Stimulated activated CD4-positive, alpha-beta T cell treated with anti-CD3 and anti-CD28 coated beads, Interleukin-2, amount 100 ng/mL, for 48 hours (primary cell): ENCODE data around the gene ALS2CL.
A peak's percentile ranks its signal among the peaks of the same experiment; 100 is the strongest.
"Not testable (repeated sequence)": the region's sequence is repeated elsewhere in the genome, so short reads cannot be mapped to it uniquely, and the experiment has no call there.

Experiments
- DNase-seq, 2 donors: peaks; one replicate each; pipeline ENCODE4 v3.0.0-alpha.2; 2020

The ALS2CL gene, protein sequence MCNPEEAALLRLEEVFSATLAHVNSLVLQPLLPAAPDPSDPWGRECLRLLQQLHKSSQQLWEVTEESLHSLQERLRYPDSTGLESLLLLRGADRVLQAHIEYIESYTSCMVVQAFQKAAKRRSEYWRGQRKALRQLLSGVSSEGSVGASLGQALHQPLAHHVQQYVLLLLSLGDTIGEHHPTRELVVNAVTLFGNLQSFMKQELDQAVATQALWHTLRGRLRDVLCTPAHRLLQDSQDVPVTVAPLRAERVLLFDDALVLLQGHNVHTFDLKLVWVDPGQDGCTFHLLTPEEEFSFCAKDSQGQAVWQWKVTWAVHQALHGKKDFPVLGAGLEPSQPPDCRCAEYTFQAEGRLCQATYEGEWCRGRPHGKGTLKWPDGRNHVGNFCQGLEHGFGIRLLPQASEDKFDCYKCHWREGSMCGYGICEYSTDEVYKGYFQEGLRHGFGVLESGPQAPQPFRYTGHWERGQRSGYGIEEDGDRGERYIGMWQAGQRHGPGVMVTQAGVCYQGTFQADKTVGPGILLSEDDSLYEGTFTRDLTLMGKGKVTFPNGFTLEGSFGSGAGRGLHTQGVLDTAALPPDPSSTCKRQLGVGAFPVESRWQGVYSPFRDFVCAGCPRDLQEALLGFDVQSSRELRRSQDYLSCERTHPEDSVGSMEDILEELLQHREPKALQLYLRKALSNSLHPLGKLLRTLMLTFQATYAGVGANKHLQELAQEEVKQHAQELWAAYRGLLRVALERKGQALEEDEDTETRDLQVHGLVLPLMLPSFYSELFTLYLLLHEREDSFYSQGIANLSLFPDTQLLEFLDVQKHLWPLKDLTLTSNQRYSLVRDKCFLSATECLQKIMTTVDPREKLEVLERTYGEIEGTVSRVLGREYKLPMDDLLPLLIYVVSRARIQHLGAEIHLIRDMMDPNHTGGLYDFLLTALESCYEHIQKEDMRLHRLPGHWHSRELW

DNA sequence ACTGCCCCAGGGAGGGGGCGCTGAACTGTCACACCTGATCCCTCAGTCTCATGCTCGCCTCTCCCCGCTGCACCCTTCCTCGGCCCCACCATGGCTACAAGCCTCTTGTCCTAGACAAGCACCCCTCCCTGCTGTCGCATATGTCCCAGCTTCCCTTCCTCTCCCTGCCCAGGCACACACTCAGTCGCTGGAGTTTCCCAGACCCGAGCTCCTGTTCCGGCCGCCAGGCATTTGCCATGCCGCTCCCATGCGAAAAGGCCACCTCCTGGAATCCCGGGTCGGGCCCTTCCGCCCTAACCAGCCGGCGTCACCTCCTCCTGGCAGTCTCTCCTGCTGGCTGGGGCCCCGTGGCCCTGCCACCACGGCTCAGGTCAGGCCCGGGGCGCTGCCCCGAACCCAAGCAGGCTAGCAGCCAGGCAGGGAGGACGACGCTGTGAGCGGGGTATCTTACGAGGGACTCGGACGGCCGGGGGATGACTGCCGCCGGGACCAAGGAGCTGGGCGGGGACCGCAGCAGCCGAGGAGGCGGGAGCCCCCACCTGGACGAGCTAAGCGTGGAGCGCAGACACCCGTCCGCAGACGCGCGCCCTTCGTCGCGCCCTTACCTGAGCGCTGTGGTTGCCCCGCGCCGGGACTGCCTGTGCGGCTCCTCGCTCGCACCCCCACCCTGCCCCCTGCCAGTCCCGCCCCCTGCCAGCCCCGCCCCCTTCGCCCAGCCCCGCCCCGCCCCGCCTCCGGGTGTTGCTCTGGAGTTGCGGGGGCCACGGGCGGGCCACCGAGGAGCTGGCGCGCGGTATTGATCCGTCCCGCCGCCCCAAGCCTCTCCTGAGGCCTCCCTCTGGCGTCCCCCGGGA is at the start of gene ALS2CL:
Gene ALS2CL (minus strand): TSS at position 642 of the 854 bp plus-strand sequence. CDS start 4,239 bp downstream, outside the sequence.
- DNase-seq = peak; percentile 37 to 58

- DNase-seq = no peak
These were observed 49.6 kb upstream of the ALS2CL start for GRCh38 chr3:46742992-46743585.

DNA sequence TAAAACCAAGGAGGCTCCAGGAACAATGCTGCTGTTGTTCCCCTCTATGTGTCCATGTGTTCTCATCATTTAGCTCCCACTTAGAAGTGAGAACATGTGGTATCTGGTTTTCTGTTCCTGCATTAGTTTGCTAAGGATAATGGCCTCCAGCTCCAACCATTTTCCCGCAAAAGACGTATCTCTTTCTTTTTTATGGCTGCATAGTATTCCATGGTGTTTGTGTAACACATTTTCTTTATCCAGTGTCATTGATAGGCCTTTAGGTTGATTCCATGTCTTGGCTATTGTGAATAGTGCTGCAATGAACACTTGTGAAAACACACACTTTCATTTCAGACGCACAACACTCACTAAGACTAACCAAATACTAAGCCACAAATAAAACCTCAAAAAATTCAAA is 46.1 kb upstream of the ALS2CL start:
- not testable (repeated sequence) for DNase-seq

GRCh38 chr3:46737329-46737731 is 43.9 kb upstream of the ALS2CL start:
- no peak for DNase-seq

DNA sequence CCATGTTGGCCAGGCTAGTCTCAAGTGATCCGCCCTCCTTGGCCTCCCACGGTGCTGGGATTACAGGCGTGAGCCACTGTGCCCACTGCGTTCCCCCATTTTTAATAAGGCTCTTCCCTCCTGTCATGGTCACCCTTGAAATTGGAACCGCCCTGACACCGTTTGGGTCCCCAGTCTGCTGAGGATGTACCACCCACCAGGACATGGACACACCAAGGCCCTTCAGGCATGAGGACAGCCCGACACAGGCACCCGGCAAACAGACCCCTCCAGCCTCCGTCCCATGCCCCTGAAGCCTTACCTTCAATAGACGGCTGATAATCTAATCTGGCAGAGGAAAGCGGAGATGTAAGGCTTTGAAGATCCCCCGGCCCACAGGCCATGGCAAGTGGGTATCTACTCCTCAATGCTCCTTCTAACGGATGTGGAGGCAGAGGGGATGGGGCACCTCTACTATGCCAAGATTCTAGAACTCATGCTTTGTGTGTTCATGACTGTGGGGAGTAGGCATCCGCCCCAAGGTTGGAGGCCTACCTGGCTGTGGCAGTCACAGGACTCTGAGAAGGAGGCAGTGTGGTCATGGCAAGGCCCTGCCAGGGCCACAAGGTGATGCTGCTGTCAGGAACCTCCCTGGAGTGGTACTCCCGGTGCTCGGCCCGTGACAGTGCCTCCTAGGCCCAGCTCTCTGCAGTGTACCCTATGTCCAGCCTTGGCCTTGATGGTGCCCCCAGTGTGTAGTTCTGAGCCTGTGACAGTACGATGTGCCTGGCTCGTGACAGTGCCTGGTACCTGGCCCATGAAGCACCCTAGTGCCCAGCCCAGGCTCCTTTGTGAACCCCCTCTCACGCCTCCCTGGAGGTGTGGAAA is 42.8 kb upstream of the ALS2CL start:
- DNase-seq = no peak

DNA sequence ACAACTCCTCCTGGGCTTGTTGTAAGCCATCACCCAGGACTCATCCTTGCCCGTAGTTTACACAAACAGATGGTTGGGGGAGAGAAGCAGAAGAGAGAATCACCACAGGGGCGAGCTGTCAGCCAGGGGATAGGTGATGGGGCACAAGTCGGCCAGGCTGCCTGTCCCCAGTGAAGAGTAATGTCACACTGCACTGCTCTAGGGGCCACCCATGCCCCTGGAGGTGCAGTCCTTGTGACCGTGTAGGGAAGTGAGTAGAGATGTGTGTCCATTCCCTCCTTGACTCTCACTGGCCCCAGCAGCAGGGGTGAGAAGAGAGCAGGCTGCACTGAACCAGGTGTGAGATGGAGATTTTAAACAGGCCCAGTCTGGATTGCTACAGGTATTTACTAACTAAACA is 41.3 kb upstream of the ALS2CL start:
- DNase-seq = no peak

DNA sequence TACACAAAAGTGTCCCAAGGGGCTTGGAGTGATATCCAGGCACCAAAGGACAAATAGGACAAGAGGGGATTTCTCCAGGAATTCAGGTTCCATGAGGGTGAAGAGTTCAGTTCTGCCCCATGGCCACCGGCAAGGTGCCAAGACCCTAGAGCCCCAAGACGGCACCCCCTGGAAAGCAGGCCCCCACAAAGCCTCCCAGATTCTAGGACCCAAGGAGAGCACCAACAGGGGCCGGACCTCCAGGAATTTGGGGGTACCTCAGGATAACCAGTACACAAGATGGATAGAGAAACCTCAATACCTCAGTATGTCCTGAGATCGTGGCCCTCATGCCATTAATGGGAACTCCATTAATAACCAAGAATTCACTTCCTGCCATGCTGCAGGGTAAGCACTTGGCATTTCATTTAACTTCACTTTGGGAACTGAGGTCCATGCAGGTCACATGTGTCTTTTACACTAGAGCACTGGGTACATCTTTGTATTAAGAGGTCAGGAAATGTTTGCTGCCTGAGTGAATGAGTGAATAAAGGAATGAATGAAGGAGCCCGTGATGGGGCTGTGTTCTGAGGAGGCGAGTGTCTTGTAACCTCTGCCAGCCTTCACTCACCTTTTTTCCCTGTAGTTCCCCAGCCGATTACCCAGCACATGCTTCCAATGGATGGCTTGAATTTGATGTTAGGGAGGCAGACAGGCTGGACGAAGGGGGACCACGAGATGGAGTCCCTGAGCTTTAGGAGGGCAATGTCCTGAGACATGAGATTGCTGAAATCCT is 39.7 kb upstream of the ALS2CL start:
- DNase-seq = no peak

GRCh38 chr3:46731795-46732194 is 38.3 kb upstream of the ALS2CL start:
- DNase-seq = no peak

GRCh38 chr3:46730819-46731218 is 37.3 kb upstream of the ALS2CL start:
- DNase-seq = no peak

DNA sequence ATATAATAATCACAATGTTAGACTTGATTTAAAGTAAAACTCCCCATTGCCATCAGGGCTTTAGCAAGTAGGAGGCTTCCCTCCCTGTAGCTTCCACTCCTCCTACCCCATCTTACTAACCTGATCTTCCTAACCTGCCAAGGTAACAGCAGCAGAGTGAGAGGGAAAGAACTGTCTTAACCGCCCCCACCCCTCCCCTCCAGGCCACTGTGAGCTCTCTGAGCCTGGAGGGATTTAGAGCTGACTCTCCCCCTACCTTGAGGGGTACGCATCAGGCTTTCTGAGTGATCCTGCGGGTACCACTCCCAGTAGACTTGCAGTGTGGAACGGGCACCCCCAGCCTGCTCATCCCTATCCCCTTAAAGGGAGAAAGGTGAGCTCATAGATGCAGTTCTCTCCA is 35.6 kb upstream of the ALS2CL start:
- no peak for DNase-seq

DNA sequence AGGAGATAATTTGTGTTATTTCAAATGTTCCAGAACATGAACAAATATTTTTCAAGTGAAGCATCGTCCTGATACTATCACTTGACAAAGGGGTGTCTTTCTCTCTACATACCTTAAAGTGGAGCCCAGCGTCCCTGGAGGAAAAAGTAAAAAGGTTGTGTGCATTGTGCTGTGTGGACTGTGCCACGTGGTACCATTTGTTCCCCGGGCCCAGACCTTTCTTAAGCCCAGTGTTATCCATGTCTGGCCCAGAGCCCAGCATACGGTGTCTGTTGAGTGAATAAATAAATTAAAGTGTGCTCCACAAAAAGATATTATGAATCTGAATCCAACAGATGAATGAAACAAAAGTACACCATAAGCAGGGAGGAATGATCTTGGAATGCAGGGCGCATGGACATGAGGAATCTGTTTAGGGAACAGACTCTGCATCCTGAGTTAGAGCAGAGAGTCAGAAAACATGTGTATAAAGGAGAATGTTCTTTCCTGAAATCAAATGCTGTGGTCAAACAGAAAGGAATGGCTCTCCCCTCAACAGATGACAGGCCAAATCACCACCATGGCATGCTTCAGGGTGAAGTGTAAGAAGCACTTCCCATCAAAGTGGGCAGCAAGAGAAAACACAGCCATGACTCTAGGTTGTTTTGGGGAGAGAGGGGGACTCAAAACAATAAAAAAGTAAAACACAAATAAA is 32.3 kb upstream of the ALS2CL start:
- DNase-seq = no peak

- no peak for DNase-seq
These were observed 30.9 kb upstream of the ALS2CL start for GRCh38 chr3:46724424-46724823.

GRCh38 chr3:46722443-46722842 is 29.0 kb upstream of the ALS2CL start:
- DNase-seq = no peak

GRCh38 chr3:46721009-46721408 is 27.5 kb upstream of the ALS2CL start:
- no peak for DNase-seq

- DNase-seq = no peak
These were observed 26.3 kb upstream of the ALS2CL start for GRCh38 chr3:46719735-46720271.

DNA sequence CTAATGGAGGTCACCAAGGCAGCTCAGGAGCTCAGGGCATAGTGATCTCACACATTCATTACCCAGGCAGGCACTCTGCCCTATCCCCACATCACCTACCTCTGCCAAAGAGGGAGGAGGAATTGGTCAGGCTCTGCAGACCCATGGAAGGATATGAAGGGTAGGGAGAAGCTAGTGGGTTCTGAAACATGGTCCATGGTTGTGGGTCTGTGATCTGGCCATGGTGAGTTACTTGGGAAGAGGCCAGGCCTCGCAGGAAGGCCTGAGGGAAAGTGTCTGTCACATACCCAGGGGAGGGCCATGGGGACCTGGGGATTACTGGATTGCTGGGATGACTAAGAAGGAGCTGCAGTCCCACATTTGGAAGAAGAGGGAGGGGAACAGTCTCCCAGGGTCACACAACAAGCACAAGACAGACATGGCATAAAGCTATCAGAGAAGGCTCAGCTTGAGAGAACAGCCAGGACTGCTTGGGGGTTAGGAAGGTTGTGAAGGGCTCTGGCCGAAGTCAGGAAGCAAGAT is 25.6 kb upstream of the ALS2CL start:
- DNase-seq = no peak

DNA sequence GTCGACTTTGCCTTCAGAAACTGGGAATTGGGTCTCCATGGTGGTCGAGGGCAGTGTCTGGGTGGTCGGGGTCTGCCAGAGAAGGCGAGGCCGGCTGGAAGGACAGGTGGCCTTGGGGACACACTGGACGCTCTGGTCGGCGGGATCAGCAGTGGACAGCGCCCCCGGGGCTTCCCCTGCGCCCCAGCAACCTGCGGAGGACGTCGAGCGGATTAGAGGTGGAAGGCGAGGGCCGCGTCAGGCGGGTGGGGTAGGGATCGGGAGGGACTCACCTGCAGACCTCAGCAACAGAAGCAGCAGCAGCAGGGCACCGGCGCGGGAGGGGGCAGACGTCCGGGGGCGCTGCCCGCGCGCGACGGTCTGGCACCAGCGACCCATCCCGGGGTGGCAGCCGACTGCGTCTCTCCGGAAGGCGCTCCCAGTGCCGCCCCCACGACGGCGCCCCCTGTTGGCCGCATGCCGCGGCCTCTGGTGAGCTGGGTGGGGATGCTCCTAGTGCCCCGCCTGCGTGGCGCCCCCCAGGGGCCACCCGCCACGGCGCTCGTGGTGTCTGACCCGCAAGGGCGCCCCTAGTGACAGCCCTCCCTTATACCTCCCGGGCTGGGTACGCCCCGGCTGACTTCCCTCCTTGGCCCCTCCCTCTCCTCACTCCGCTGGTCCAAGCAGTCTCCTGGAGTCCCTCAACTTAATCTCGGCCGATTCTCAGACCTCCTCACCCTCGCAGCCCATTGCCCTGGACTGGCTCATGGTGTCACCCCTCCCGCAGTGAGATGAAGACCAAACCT is 24.2 kb upstream of the ALS2CL start, which contains the start of gene PRSS50:
Gene PRSS50 (minus strand): TSS at position 423 of the 785 bp plus-strand sequence. CDS start 45 bp downstream, at position 378.
- peak; percentile 34 to 58 for DNase-seq
